Measurements from ENCODE around the gene DGUOK.
A peak's percentile ranks its signal among the peaks of the same experiment; 100 is the strongest.
"Not testable (repeated sequence)": the region's sequence is repeated elsewhere in the genome, so short reads cannot be mapped to it uniquely, and the experiment has no call there.

Gene DGUOK

GRCh38 chr2:73901143-73901542 lies 25.5 kb upstream of the DGUOK start:
- no peak for DNase-seq (ENCODE audit: low read depth)

DNA sequence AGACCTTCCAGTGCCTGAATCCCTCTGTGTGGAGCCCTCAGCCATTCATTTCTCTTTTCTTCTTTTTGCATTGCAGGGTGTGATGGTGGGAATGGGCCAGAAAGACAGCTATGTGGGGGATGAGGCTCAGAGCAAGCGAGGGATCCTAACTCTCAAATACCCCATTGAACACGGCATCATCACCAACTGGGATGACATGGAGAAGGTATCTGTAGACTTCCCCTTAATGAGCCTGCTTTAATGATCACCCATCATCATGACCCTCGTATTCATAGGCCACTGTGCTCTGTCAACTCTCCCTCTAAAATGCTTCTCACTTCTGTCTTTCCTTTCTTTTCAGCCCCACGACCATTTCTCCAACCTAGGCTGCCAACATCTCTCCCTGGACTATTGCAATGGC lies 24.4 kb upstream of the DGUOK start:
- no peak for DNase-seq (ENCODE audit: low read depth)

DNA sequence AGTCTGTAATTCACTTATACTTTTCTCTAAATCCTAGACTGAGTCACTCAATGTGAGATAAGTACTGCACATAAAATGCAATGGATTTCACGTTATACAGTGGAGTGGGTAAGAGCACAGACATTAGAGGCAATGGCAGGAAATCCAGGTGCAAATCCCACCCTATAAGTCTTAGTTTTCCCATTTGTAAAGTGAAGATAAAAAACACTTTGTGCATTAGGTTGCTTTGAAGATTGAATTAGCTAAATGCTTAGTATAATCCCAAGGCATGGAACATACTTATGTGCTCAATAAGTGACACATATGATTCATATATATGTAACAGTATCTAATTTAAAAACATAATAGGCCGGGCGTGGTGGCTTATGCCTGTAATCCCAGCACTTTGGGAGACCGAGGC lies 23.4 kb upstream of the DGUOK start:
- DNase-seq (ENCODE audit: low read depth) = no peak

GRCh38 chr2:73903949-73904613 lies 22.6 kb upstream of the DGUOK start:
- not testable (repeated sequence) for DNase-seq (ENCODE audit: low read depth)

DNA sequence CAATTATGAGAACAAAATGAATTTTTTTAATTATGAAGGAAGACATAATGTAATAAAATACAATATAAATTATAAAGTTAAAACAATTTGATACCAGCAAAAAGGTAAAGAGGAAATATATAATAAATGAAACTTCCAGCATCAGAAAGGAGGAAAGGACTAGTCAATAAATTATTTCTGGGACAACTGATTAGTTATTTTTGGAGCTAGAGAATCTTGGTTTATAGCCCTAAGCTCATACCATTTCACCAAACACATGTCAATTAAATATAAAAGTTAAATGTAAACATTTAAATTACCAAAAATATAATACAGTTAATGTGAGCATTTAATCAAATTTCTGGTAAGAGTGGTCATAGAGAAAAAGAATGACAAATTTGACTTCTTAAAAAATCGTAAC lies 21.7 kb upstream of the DGUOK start:
- DNase-seq (ENCODE audit: low read depth) = no peak

DNA sequence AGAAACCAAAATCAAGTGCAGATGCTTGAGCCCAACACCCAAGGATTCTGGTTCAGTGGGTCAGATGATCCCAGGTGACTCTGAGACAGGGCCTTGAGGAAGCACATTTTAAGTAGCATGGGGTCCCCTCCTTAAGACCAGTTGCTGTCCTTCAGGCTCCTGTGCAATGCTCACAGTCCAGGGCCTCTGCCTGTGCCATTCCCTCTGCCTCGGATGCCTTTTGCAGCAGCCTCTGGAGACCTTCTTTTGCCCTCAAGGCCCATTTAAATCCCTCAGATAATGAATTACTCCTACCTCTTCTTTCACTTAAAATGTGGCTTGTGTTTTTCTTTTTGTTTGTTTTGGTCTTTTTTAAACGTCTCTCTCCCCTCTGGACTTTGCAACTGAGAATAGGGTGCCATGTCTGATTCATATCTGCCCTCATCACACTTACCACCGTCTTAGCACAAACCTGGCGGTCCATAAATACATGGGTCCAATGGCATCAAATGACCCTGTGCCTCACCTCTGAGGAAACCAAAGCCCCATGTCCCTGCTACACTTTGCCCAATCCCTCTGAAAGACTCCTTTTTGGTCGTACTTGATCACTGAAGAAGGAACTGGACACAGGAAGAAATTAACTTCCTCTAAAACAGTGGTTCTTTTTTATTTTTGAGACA lies 19.7 kb upstream of the DGUOK start:
- DNase-seq (ENCODE audit: low read depth) = no peak

GRCh38 chr2:73907840-73908452 lies 18.7 kb upstream of the DGUOK start:
- peak; percentile 52 for DNase-seq (ENCODE audit: low read depth)

DNA sequence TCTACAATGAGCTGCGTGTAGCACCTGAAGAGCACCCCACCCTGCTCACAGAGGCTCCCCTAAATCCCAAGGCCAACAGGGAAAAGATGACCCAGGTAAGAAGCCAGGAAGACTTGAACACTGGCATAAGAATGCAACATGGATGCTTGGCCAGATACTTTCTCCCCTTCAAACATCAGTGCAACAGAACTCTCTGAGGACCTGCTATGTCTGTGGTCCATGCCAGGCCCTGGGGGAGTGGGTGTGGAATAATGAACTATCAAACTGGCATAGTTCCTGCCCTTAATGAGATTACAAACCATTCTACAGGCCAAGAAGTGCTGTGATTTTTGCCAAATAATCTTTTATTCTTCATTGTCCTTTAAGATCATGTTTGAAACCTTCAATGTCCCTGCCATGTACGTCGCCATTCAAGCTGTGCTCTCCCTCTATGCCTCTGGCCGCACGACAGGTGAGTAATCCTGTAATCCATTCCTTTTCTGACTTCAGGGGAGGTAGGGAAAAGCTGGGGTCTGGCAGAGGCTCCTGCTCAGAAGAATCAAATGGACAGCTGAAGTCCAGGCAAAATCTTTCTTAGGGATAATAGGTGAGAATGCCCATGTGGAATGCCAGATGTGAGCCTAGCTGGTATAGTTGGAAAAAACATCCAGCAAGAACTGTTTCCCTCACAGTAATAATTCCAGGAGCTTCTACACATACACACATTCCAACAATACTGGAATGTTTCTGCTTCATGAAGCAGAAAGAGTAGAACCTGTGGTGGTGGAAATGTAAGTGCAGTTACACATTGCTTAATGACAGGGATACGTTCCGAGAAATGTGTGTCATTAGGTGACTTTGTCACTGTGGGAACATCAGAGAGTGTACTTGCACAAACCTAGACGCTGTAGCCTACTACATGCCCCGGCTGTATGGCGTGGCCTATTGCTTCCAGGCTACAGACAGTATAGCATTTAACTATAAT lies 17.7 kb upstream of the DGUOK start:
- no peak for DNase-seq (ENCODE audit: low read depth)

GRCh38 chr2:73910873-73911547 lies 15.7 kb upstream of the DGUOK start:
- no peak for DNase-seq (ENCODE audit: low read depth)

- DNase-seq (ENCODE audit: low read depth) = no peak
Measured at GRCh38 chr2:73911548-73912208, 15.0 kb upstream of the DGUOK start.

- DNase-seq (ENCODE audit: low read depth) = no peak
Measured at GRCh38 chr2:73913414-73914054, 13.1 kb upstream of the DGUOK start.

DNA sequence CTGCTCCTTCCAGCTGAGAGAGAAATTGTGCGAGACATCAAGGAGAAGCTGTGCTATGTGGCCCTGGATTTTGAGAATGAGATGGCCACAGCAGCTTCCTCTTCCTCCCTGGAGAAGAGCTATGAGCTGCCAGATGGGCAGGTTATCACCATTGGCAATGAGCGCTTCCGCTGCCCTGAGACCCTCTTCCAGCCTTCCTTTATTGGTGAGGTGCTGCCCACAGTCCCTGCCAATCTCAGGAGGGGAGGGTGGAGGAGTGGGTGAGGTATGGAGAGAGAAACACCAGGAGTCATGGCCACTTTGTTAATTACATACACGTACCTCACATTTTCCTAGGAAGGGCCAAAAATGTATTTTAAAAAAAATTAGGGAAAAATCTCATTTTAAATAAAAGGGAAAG lies 12.0 kb upstream of the DGUOK start:
- no peak for DNase-seq (ENCODE audit: low read depth)

DNA sequence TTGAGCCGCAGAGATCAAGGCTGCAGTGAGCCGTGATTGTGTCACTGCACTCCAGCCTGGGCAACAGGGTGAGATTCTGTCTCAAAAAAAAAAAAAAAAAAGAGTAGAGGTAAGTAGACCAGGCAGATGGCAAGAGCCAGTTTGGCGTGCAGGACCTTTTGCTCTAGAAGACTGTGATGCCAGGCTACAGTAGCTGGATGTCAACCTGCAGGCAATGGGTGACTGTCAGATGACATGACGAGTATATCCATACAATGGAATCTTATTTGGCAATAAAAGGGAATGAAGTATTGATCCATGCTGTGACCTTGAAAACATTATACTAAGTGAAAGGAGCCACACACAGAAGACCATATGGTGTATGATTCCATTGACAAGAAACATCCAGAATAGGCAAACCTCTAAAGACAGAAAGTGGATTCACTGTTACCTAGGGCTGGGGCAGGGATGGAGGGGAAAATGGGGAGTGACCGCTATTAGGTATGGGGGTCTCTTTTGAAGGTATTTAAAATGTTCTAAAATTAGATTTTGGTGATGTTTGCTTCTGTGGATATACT lies 11.2 kb upstream of the DGUOK start:
- no peak for DNase-seq (ENCODE audit: low read depth)

DNA sequence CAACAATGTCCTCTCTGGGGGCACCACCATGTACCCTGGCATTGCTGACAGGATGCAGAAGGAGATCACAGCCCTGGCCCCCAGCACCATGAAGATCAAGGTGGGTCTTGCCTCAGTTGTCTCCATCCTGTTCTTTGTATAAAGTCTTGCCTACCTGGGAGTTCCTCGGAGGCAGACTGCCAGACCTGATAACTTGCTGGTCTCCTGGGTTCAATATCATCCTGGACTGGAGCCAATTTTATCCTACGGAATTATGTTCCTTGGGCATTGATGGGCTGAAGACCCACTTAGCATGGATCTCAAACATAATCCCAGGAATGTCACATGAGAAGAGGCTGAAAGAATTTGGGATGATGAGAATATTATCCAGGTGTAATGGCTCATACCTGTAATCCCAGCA lies 10.0 kb upstream of the DGUOK start:
- no peak for DNase-seq (ENCODE audit: low read depth)

GRCh38 chr2:73917296-73917695 lies 9.4 kb upstream of the DGUOK start:
- no peak for DNase-seq (ENCODE audit: low read depth)

DNA sequence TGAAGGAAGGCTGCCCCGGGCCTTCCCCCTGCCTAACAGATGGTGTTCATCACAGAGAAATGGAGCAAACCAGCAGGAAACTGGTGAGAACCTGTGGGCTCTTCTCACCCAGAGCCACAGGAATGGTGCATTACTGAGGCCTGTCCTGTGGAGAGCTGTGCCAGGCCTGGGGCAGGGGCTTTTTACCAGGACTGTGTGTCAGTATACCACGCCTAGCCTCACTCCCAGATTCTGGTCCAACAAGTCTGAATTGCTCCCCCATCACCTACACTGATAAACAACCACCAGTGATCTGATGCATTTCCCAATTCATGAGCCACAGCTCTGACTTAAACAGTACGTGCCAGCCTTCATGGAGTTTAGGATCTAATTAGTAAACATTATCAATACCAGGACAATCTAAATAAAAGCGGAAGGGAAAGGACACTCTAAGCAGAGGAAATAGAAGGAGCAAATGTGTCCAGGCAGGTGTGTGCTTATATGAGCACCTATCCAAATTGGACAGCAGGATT lies 8.9 kb upstream of the DGUOK start:
- DNase-seq (ENCODE audit: low read depth) = no peak

GRCh38 chr2:73918856-73919255 lies 7.8 kb upstream of the DGUOK start:
- DNase-seq (ENCODE audit: low read depth) = no peak

DNA sequence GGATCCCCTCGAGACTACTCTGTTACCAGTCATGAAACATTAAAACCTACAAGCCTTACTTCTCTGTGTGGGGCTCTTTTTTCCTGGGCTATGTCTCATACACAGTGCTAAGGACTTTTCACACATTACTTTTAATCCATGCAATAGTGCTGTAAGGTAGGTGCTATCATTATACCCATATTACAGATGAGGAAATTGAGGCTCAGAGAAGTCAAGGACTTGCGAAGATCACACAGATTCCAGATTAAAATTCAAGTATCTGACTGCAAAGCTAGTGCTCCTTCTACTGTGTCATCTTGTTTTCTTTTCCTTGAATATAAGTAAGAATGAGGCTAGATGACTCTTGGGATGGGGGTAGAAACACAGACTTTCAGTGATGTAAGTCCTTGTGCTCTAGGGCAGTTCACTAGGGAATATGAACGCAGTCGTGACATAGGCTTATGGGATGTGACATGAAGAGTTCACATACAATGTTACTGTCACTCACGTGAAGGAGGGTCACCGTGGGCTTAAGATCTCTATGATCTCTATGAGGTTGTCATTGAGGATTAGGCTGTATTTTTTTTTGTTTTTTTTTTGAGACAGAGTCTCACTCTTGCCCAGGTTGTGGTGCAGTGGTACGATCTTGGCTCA lies 7.0 kb upstream of the DGUOK start:
- DNase-seq (ENCODE audit: low read depth) = no peak
